Posterior cingulate gyrus (tissue), 11 donors: Measurements from ENCODE around the gene ANKRD16.
"Not testable (repeated sequence)": the region's sequence is repeated elsewhere in the genome, so short reads cannot be mapped to it uniquely, and the experiment has no call there.

Experiments used
- DNase-seq, 10 donors: peaks; one replicate each; pipeline versions ENCODE4 v3.0.0 to v3.0.0-alpha.2; 2020 to 2021; ENCODE audit warnings: mixed read lengths in 3 of 10
- intact Hi-C: fragments of 100-400 bp; cut with DNase I; formaldehyde crosslinking; loops from one replicate; pipeline ENCODE4 v1.15.1; 2023

Gene ANKRD16

DNA sequence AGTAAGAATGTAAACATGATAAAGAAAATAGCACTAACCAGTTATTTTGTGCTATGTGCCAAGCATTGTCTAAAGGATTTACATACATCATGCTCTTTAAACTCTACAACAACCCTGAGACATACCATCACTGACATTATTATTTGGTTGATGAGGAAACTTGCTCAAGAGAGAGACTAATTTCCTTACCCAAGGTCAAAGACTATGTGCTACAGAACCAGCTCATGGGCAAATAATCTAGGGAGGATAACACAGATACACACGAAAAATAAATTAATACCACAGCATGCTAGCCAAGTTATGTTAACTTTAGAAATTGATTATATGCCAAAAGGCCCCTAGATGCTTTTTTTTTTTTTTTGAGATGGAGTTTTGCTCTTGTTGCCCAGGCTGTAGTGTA lies 2.7 kb downstream of the ANKRD16 start:
- DNase-seq = no peak
- intact Hi-C loops = no loop called here

DNA sequence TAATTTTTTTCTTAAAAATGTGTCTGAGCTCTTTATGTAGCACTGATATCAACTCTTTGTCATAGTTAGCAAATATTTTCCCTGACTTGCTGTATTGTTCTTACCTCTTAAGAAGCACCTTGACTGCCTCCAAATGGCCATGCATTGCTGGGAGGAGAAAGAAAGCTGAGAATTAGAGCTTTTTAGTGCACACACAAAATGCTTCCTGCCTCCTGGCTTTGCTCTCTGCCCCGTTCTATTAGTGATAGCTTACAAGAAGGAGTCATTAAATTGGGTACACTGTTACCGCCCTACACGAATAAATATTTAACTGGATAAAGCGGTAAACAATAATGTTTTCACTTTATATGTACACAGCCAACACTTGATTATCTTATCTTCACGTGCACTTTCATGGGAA lies 4.1 kb downstream of the ANKRD16 start:
- no peak for DNase-seq
- intact Hi-C loops = no loop called here

- DNase-seq = no peak
- intact Hi-C loops = no loop called here
Observed at GRCh38 chr10:5882961-5883360, 6.7 kb downstream of the ANKRD16 start.

- peak in 1 of 10 donors; percentile 24 for DNase-seq
- intact Hi-C loops = loop anchor here (10.0 kb wide), 1 partner anchor 432 kb away; no protein-coding TSS in a partner anchor
Observed at GRCh38 chr10:5877041-5877440, 12.7 kb downstream of the ANKRD16 start.

- DNase-seq = peak in 1 of 10 donors; percentile 39
- intact Hi-C loops = loop anchor here (10.0 kb wide), 1 partner anchor 431 kb away; no protein-coding TSS in a partner anchor
Observed at GRCh38 chr10:5876181-5876768, 13.4 kb downstream of the ANKRD16 start.

GRCh38 chr10:5873515-5873995 lies 16.1 kb downstream of the ANKRD16 start:
- intact Hi-C loops = loop anchor here (5.0 to 10.0 kb wide), 3 partner anchors 61 to 429 kb away; partner anchors contain the start of gene GDI2

GRCh38 chr10:5871596-5871995 lies 18.1 kb downstream of the ANKRD16 start:
- peak in 1 of 10 donors; percentile 45 for DNase-seq
- intact Hi-C loops = loop anchor here (5.0 to 10.0 kb wide), 3 partner anchors 59 to 427 kb away; partner anchors contain the start of gene GDI2

More at GRCh38 chr10:5873515-5873995, 16.1 kb downstream of the ANKRD16 start:
- peak in 7 of 10 donors; percentile 34 to 88 (median 73) for DNase-seq

DNA sequence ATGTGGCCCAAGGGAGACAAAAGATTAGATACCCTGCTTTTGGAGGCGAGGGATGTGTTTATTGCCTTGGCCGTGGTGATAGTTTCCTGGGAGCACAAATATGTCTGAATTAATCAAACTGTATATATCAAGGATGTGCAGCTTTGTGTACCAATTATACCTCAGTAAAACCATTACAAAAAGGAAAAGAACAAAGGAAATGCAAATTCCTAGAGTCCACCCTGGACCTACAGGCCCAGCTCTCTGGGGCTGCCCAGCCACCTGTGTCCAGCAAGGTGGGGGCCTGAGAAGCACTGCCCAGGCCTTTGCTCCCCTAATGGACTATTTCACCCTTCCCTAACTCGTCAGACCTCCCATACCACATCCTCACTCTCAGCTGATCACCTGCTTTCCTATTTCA lies 20.5 kb downstream of the ANKRD16 start:
- peak in 1 of 10 donors; percentile 32 for DNase-seq
- intact Hi-C loops = no loop called here

DNA sequence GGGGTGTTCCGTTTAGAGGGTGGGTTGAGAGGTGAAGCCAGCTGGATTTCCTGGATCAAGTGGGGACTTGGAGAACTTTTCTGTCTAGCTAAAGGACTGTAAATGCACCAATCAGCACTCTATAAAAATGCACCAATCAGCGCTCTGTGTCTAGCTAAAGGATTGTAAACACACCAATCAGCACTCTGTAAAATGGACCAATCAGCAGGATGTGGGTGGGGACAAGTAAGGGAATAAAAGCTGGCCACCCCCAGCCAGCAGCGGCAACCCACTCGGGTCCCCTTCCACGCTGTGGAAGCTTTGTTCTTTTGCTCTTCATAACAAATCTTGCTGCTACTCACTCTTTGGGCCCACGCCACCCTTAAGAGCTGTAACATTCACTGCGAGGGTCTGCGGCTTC lies 21.3 kb downstream of the ANKRD16 start:
- intact Hi-C loops = not testable (repeated sequence)
- peak in 1 of 10 donors; percentile 9 for DNase-seq

GRCh38 chr10:5867091-5867615 lies 22.5 kb downstream of the ANKRD16 start:
- intact Hi-C loops, DNase-seq: not testable (repeated sequence)

- intact Hi-C loops = not testable (repeated sequence)
- DNase-seq = peak in 1 of 10 donors; percentile 16
Observed at GRCh38 chr10:5866451-5867081, 23.1 kb downstream of the ANKRD16 start.

DNA sequence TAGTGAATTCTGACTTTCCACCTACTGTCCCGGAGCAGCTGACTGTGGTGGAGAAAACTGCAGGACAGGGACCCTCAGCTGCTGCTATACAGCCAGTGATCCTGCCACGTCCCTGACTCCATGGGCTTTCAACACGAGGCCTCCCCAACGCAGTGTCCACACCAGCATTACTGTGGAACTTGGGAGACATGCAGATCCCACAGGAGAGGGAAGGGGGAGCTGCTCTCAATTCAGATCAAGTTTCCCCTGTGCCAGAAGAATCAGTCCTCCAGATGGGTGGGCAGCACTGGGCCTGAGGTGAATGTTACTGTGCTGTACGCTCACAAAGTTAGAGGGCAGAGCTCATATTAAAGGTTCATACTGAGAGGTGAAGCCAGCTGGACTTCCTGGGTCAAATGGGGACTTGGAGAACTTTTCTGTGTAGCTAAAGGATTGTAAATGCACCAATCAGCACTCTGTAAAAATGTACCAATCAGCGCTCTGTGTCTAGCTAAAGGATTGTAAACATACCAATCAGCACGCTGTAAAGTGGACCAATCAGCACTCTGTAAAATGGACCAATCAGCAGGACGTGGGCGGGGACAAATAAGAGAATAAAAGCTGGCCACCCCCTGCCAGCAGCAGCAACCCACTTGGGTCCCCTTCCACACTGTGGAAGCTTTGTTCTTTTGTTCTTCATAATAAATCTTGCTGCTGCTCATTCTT lies 26.6 kb downstream of the ANKRD16 start:
- intact Hi-C loops = not testable (repeated sequence)
- peak in 2 of 10 donors; percentile 22 to 24 for DNase-seq

- intact Hi-C loops = no loop called here
- peak in 2 of 10 donors; percentile 30 to 62 for DNase-seq
Observed at GRCh38 chr10:5862360-5862961, 27.2 kb downstream of the ANKRD16 start.

DNA sequence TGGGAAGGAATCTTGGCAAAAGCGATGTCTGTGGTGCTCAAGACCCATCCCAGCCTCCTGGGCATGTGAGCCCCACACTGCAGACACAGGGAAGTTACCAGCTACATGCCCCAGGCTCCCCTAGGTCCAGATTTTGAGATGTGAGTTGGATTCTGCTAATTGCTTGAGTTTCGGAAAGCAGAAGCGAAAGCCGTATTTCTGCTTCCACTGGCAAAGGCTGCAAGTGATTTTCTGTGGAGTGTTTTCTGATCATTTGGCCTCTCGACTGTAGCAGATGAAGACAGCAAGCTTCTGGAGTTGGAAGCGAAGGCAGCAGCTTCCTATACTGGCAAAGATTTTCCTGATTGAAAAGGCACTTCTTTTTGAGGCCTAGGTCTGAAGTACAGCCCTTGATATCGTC lies 29.6 kb downstream of the ANKRD16 start:
- DNase-seq = peak in 1 of 10 donors; percentile 8
- intact Hi-C loops = no loop called here

DNA sequence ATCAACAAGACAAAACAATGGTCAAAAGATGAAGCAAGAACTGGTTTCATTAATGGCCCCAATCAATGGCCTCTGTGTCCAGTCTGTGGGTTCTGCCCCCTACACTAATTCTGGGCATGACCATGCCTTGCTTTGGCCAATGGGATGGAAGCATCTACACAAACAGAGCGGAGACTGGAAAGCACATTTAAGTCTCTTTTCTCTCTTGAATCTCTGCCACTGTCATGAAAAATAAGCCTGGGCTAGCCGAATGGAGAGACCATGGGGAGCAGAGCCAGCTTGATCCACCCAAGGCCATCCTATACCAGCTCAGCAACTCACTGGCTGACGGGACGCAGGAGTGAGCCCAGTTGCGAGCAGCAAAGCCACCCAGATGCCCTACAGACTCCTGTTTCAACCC lies 30.9 kb downstream of the ANKRD16 start:
- peak in 7 of 10 donors; percentile 18 to 92 (median 52) for DNase-seq
- intact Hi-C loops = loop anchor here (5.0 kb wide), 1 partner anchor 47 kb away; the partner anchor contains the start of gene GDI2

DNA sequence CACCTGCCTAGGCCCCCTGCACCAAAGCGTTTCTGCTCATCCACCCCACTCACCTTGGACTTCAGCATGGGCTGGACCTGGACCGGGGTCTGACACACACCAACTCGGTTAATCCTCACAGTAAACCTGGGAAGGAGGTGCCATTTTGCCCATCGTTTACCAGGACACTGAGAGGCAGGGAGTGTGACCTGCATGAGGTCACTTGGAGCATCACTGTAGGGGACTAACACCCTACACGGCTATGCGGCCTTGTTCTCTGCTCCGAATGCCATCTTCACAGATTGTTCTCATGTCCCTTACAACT lies 33.0 kb downstream of the ANKRD16 start:
- intact Hi-C loops = loop anchor here (5.0 kb wide), 1 partner anchor 44 kb away; the partner anchor contains the start of gene GDI2
- peak in 2 of 10 donors; percentile 3 to 40 for DNase-seq

DNA sequence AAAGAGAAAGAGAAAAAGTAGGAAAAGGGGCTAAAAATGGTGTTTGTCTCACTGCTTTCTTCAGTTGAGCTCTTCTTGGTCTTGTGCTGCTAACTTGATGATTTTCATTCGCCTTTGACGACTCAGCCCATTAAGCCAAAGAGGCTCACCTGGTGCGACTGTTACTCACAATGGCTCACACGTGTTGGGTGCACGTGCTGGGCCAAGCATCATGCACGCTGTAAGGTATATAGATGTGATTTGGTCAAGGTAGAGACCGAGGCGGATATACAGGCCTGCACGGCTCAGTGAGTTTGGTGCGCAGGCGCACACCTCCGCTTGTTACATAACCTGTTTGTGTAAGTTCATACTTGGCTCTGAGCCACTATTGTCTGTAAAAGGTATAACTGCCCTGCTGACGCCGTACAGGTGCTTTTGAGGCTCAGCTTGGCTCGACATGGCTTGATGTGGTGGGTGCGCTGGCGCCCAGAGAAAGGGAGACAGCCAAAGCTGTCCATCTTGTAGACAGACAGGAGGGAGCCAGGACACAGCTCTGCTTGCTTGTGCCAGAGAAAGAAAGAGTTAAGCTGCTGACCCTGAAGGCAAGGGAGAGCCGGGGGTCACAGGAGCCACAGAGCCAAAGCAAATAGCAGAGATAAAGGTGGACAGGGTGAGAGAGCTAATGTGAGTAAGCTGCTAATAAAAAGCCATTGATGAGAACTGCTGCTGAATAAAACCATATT lies 33.6 kb downstream of the ANKRD16 start:
- intact Hi-C loops = loop anchor here (5.0 kb wide), 1 partner anchor 44 kb away; the partner anchor contains the start of gene GDI2
- DNase-seq = peak in 2 of 10 donors; percentile 40 to 46

- intact Hi-C loops = no loop called here
- peak in 2 of 10 donors; percentile 4 to 22 for DNase-seq
Observed at GRCh38 chr10:5854131-5854475, 35.6 kb downstream of the ANKRD16 start.

- DNase-seq = peak in 2 of 10 donors; percentile 24 to 34
- intact Hi-C loops = not testable (repeated sequence)
Observed at GRCh38 chr10:5846667-5847066, 43.0 kb downstream of the ANKRD16 start.
